Hepatocyte (in vitro differentiated cells): ENCODE data around the gene STEAP2. TPM values are rescaled to one million over a fixed set of nuclear protein-coding genes. Genes with fewer than 3 reads are reported as not detected.

Experiments
- DNase-seq: peaks from one replicate; pipeline ENCODE4 v3.0.0-alpha.2; 2016; ENCODE audit warnings: low spot score
- H2AFZ ChIP-seq: fragments of 200-600 bp; sonication (generic); 2 replicates; pipeline ENCODE4 v1.6.0; 2016; ENCODE audit warnings: antibody characterized with exemption, mild to moderate bottlenecking
- H3K27ac ChIP-seq: fragments of 200-600 bp; sonication (generic); 2 replicates; pipeline ENCODE4 v1.5.1; 2016; ENCODE audit warnings: mild to moderate bottlenecking
- H3K27me3 ChIP-seq: fragments of 200-600 bp; sonication (generic); 2 replicates; pipeline ENCODE4 v1.6.1; 2016
- H3K36me3 ChIP-seq: fragments of 200-600 bp; sonication (generic); replicated peaks from 2 replicates; pipeline ENCODE4 v1.5.1; 2016; ENCODE audit warnings: low read depth; ENCODE audit not compliant: insufficient read depth
- H3K4me1 ChIP-seq: fragments of 200-600 bp; sonication (generic); 2 replicates; pipeline ENCODE4 v1.5.1; 2016; ENCODE audit warnings: mild to moderate bottlenecking, moderate library complexity; ENCODE audit not compliant: insufficient read depth
- H3K4me2 ChIP-seq: fragments of 200-600 bp; sonication (generic); 2 replicates; pipeline ENCODE4 v1.6.0; 2016
- H3K4me3 ChIP-seq: fragments of 200-600 bp; sonication (generic); 2 replicates; pipeline ENCODE4 v1.5.1; 2016; ENCODE audit warnings: mild to moderate bottlenecking
- H3K79me2 ChIP-seq: fragments of 200-600 bp; sonication (generic); 2 replicates; pipeline ENCODE4 v1.6.0; 2017; ENCODE audit warnings: mild to moderate bottlenecking
- H3K9me2 ChIP-seq: fragments of 200-600 bp; sonication (generic); replicated peaks from 2 replicates; pipeline ENCODE4 v1.6.0; 2017; ENCODE audit warnings: mild to moderate bottlenecking; ENCODE audit not compliant: insufficient read depth
- H3K9me3 ChIP-seq: fragments of 200-600 bp; sonication (generic); 2 replicates; pipeline ENCODE4 v1.5.1; 2016; ENCODE audit warnings: low read depth, mild to moderate bottlenecking
- H4K20me1 ChIP-seq: fragments of 200-600 bp; sonication (generic); 2 replicates; pipeline ENCODE4 v1.6.0; 2016; ENCODE audit warnings: mild to moderate bottlenecking; ENCODE audit not compliant: insufficient read depth, poor library complexity, severe bottlenecking
- EZH2 ChIP-seq: fragments of 200-600 bp; sonication (generic); IDR thresholded peaks from 2 replicates; pipeline ENCODE4 v1.6.1; 2016; ENCODE audit warnings: antibody characterized with exemption, mild to moderate bottlenecking, borderline replicate concordance
- EZH2phosphoT487 ChIP-seq: fragments of 200-600 bp; sonication (generic); IDR thresholded peaks from one replicate; pipeline ENCODE4 v1.6.1; 2018; ENCODE audit warnings: antibody characterized with exemption, mild to moderate bottlenecking, low read depth, moderate library complexity; ENCODE audit not compliant: unreplicated experiment, severe bottlenecking
- WGBS: methylation state at CpG from one replicate; pipeline ENCODE4 v1.1.6; 2016; ENCODE audit warnings: low lambda C conversion rate; ENCODE audit errors: missing lambda C conversion rate; 5-methylcytosine and 5-hydroxymethylcytosine counted together
- polyA plus RNA-seq: library from polyadenylated mRNA; unstranded; fragments of >200 nt; fragmentation: Nextera tagmentation; extraction: Ambion mirVana; gene quantifications from 2 replicates; pipeline ENCODE4 v1.2.1, GENCODE V29; 2016
- total RNA-seq: library from RNA; depleted of rRNA; stranded (reverse); fragments of >200 nt; gene quantifications from 2 replicates; pipeline ENCODE4 v1.2.3, GENCODE V29; 2014
- TF ChIP-seq, protein P1 (sequence below): fragments of 200-600 bp; sonication (generic); IDR thresholded peaks from 2 replicates; pipeline ENCODE4 v1.5.1; 2016; ENCODE audit warnings: antibody characterized with exemption, mild to moderate bottlenecking; ENCODE audit not compliant: poor library complexity

STEAP2 gene
- total and polyA plus RNA-seq, 2 experiments from 2014 or later: 2.4 to 8.3 TPM

DNA sequence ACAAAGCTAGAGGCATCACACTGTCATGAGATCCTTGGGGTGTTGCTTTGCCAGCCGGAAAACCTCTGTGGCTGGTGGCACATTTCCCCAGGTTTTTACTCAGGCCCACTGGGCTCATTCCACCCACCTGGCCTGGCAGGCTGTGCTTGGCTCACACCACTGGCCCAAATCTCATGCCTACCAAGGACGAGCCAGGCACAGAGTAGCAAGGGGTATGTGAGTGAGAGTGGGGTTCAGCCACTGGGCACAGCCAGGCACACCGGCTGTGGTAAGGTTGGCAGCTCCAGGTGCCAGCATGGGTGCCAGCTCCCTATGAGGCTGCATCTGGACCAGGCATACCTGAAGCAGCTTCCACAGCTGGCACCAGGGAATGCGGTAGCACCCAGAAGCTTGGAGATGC, 35.9 kb upstream of the STEAP2 start:
- no peaks in the 10 kb centered on the region for H3K27me3 ChIP-seq
- H3K9me3 ChIP-seq: no peaks in the 10 kb centered on the region
- no peak for DNase-seq
- H3K9me2 ChIP-seq: no peaks in the 10 kb centered on the region
- no peak for TF ChIP-seq EZH2phosphoT487
- TF ChIP-seq, protein P1, sequence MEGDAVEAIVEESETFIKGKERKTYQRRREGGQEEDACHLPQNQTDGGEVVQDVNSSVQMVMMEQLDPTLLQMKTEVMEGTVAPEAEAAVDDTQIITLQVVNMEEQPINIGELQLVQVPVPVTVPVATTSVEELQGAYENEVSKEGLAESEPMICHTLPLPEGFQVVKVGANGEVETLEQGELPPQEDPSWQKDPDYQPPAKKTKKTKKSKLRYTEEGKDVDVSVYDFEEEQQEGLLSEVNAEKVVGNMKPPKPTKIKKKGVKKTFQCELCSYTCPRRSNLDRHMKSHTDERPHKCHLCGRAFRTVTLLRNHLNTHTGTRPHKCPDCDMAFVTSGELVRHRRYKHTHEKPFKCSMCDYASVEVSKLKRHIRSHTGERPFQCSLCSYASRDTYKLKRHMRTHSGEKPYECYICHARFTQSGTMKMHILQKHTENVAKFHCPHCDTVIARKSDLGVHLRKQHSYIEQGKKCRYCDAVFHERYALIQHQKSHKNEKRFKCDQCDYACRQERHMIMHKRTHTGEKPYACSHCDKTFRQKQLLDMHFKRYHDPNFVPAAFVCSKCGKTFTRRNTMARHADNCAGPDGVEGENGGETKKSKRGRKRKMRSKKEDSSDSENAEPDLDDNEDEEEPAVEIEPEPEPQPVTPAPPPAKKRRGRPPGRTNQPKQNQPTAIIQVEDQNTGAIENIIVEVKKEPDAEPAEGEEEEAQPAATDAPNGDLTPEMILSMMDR: no peak
- TF ChIP-seq EZH2: no peak
- no peaks in the 10 kb centered on the region for H3K79me2 ChIP-seq
- no peak overlapping the region for H3K4me2 ChIP-seq
- H2AFZ ChIP-seq: no peak overlapping the region
- WGBS: 92% methylated on average over 4 of the region's 4 CpGs
- H3K36me3 ChIP-seq: no peaks in the 10 kb centered on the region
- no peaks in the 10 kb centered on the region for H4K20me1 ChIP-seq
- H3K4me1 ChIP-seq: no peaks in the 10 kb centered on the region
- H3K27ac ChIP-seq: no peak overlapping the region
- no peak overlapping the region for H3K4me3 ChIP-seq

DNA sequence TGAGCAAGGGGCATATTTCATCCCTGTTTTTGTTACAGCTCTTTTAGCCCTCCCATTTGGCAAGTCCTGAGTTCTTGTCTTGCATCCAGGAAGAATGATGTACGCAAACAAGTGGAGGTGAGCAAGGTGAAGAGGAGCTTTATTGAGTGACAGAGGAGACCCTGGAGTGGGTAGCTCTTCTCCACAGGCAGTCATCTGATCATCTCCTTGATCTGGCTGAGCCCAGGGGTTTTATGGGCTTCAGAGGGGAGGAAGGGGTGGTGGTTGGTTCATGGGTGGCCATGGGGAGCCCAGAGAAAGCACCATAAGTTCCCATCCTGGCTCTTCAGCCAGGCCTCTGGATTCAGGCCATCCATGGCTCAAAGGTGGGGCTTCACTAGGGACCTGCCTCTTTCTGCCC, 35.3 kb upstream of the STEAP2 start:
- Histone ChIP-seq H3K9me3 (no peaks in the 10 kb centered on the region), H2AFZ (no peak overlapping the region), H3K79me2 (no peaks in the 10 kb centered on the region), H3K4me2 (no peak overlapping the region), H3K36me3 (no peaks in the 10 kb centered on the region), H3K4me3 (no peak overlapping the region), H4K20me1 (no peaks in the 10 kb centered on the region), H3K27ac (no peak overlapping the region), H3K9me2 (no peaks in the 10 kb centered on the region), H3K4me1 (no peaks in the 10 kb centered on the region), H3K27me3 (no peaks in the 10 kb centered on the region)
- DNase-seq: no peak
- 95% methylated on average over 1 of the region's 1 CpG for WGBS
- TF ChIP-seq, protein P1: no peak
- TF ChIP-seq EZH2 (no peak), EZH2phosphoT487 (no peak)

GRCh38 chr7:90178166-90178565, 33.4 kb upstream of the STEAP2 start:
- H3K4me2 ChIP-seq: no peak overlapping the region
- TF ChIP-seq EZH2phosphoT487 (no peak), EZH2 (no peak)
- TF ChIP-seq, protein P1: no peak
- no peaks in the 10 kb centered on the region for H3K27me3 ChIP-seq

GRCh38 chr7:90178679-90179278, 32.8 kb upstream of the STEAP2 start:
- DNase-seq: peak; percentile 15
- Histone ChIP-seq H3K4me3 (no peak overlapping the region), H2AFZ (no peak overlapping the region), H3K4me2 (no peak overlapping the region), H3K9me2 (no peaks in the 10 kb centered on the region), H3K9me3 (no peaks in the 10 kb centered on the region), H3K27me3 (no peaks in the 10 kb centered on the region), H3K4me1 (no peaks in the 10 kb centered on the region), H3K79me2 (no peaks in the 10 kb centered on the region), H3K27ac (no peak overlapping the region), H4K20me1 (no peaks in the 10 kb centered on the region), H3K36me3 (no peaks in the 10 kb centered on the region)
- TF ChIP-seq EZH2 (no peak), EZH2phosphoT487 (no peak)
- TF ChIP-seq, protein P1: no peak
- 77% methylated on average over 6 of the region's 6 CpGs for WGBS

More at GRCh38 chr7:90178166-90178565, 33.4 kb upstream of the STEAP2 start:
- Histone ChIP-seq H3K4me1 (no peaks in the 10 kb centered on the region), H3K36me3 (no peaks in the 10 kb centered on the region), H4K20me1 (no peaks in the 10 kb centered on the region), H3K4me3 (no peak overlapping the region), H3K79me2 (no peaks in the 10 kb centered on the region), H3K27ac (no peak overlapping the region), H3K9me3 (no peaks in the 10 kb centered on the region), H3K9me2 (no peaks in the 10 kb centered on the region), H2AFZ (no peak overlapping the region)
- no peak for DNase-seq
- 92% methylated on average over 2 of the region's 2 CpGs for WGBS
